ENCODE data around the gene PAXX. TPM values are rescaled to one million over a fixed set of nuclear protein-coding genes. Genes with fewer than 3 reads are reported as not detected.
A peak's percentile ranks its signal among the peaks of the same experiment; 100 is the strongest.

The PAXX gene
- total RNA-seq, 4 donors from 2014 or later = 49.3 to 85.2 (median 66.0) TPM

- Histone ChIP-seq H3K4me3 (peak overlapping the region; percentile 64 to 79 (median 66)), H3K27ac (peak overlapping the region; percentile 93 to 96 (median 94)), H3K27me3 (peaks cover 25% of the 10 kb centered on the region), H3K9me3 (no peaks in the 10 kb centered on the region), H3K36me3 (no peaks in the 10 kb centered on the region), H3K4me1 (peaks cover 30 to 57% (median 49%) of the 10 kb centered on the region in 4 donors)
- intact Hi-C loops (cut with DNase I; ENCODE audit: low total_unique reads) = no loop called here
- in situ Hi-C loops (cut with MboI; ENCODE audit: low pct_ligation_motif_present in 1 of 4, low pct_unique_long_range_greater_than_20kb in 1 of 4, low sequenced_read_pairs in 3 of 4) = no loop called here
- TF ChIP-seq POLR2AphosphoS5 (IDR thresholded peaks at IDR 0.05) (no peak), POLR2A (IDR thresholded peaks at IDR 0.05) (peak; percentile 5)
- DNase-seq = no peak
- 30 to 40% methylated on average over 1 to 17 of the region's 18 CpGs for WGBS, 2 donors (ENCODE audit: low coverage in 1 of 2)
These were observed 672 bp downstream of the PAXX start for GRCh38 chr9:136992819-136993369.

GRCh38 chr9:136994180-136994887 is 2.1 kb downstream of the PAXX start:
- no peak overlapping the region for H3K27ac ChIP-seq
- in situ Hi-C loops (cut with MboI; ENCODE audit: low pct_ligation_motif_present in 1 of 4, low pct_unique_long_range_greater_than_20kb in 1 of 4, low sequenced_read_pairs in 3 of 4) = no loop called here

GRCh38 chr9:136994888-136995230 is 2.6 kb downstream of the PAXX start:
- Histone ChIP-seq H3K4me3 (no peak overlapping the region), H3K27ac (no peak overlapping the region), H3K36me3 (no peaks in the 10 kb centered on the region), H3K4me1 (peaks cover 30 to 60% (median 49%) of the 10 kb centered on the region in 4 donors), H3K9me3 (no peaks in the 10 kb centered on the region), H3K27me3 (peaks cover 24% of the 10 kb centered on the region)
- DNase-seq = no peak
- in situ Hi-C loops (cut with MboI; ENCODE audit: low pct_ligation_motif_present in 1 of 4, low pct_unique_long_range_greater_than_20kb in 1 of 4, low sequenced_read_pairs in 3 of 4) = no loop called here
- WGBS, 2 donors (ENCODE audit: low coverage in 1 of 2) = 74% methylated on average over 36 of the region's 40 CpGs; no CpG with 5 or more reads in 1 of the 2 donors
- TF ChIP-seq CTCF (IDR thresholded peaks at IDR 0.05) (no peak), POLR2AphosphoS5 (IDR thresholded peaks at IDR 0.05) (no peak), POLR2A (IDR thresholded peaks at IDR 0.05) (no peak), EP300 (IDR thresholded peaks at IDR 0.05; ENCODE audit: low read depth) (no peak)
- intact Hi-C loops (cut with DNase I; ENCODE audit: low total_unique reads) = no loop called here

More at GRCh38 chr9:136994180-136994887, 2.1 kb downstream of the PAXX start:
- Histone ChIP-seq H3K4me1 (peaks cover 30 to 57% (median 49%) of the 10 kb centered on the region in 4 donors), H3K9me3 (no peaks in the 10 kb centered on the region), H3K4me3 (no peak overlapping the region), H3K27me3 (peaks cover 24% of the 10 kb centered on the region), H3K36me3 (no peaks in the 10 kb centered on the region)
- no peak for TF ChIP-seq CTCF (IDR thresholded peaks at IDR 0.05)
- TF ChIP-seq POLR2A (IDR thresholded peaks at IDR 0.05) = no peak
- no peak for TF ChIP-seq POLR2AphosphoS5 (IDR thresholded peaks at IDR 0.05)
- no peak for TF ChIP-seq EP300 (IDR thresholded peaks at IDR 0.05; ENCODE audit: low read depth)
- WGBS, 2 donors (ENCODE audit: low coverage in 1 of 2) = 80% methylated on average over 44 of the region's 54 CpGs; no CpG with 5 or more reads in 1 of the 2 donors
- no peak for DNase-seq
- intact Hi-C loops (cut with DNase I; ENCODE audit: low total_unique reads) = no loop called here

- no peak overlapping the region for H3K4me3 ChIP-seq
- in situ Hi-C loops (cut with MboI; ENCODE audit: low pct_ligation_motif_present in 1 of 4, low pct_unique_long_range_greater_than_20kb in 1 of 4, low sequenced_read_pairs in 3 of 4) = no loop called here
- H3K4me1 ChIP-seq = peaks cover 30 to 64% (median 49%) of the 10 kb centered on the region in 4 donors
- H3K36me3 ChIP-seq = no peaks in the 10 kb centered on the region
- WGBS, 2 donors (ENCODE audit: low coverage in 1 of 2) = 65% methylated on average over 27 of the region's 30 CpGs; no CpG with 5 or more reads in 1 of the 2 donors
- TF ChIP-seq EP300 (IDR thresholded peaks at IDR 0.05; ENCODE audit: low read depth) = no peak
- no peak for TF ChIP-seq POLR2A (IDR thresholded peaks at IDR 0.05)
- no peak for TF ChIP-seq CTCF (IDR thresholded peaks at IDR 0.05)
- no peak for TF ChIP-seq POLR2AphosphoS5 (IDR thresholded peaks at IDR 0.05)
- peaks cover 24% of the 10 kb centered on the region for H3K27me3 ChIP-seq
- no peak for DNase-seq
- H3K27ac ChIP-seq = peak overlapping the region in 1 of 4 donors; percentile 60
- no peaks in the 10 kb centered on the region for H3K9me3 ChIP-seq
- intact Hi-C loops (cut with DNase I; ENCODE audit: low total_unique reads) = no loop called here
These were observed 3.1 kb downstream of the PAXX start for GRCh38 chr9:136995362-136995761.

All from transverse colon (tissue), 4 donors.